ENCODE results near the gene B4GALNT4.

GRCh38 chr11:385594-386351 lies 16.5 kb downstream of the B4GALNT4 start:
- TF ChIP-seq SPI1 (IDR thresholded peaks at IDR 0.05; ENCODE audit: low read depth, low read length) = no peak
- no peak for TF ChIP-seq POLR2A (IDR thresholded peaks at IDR 0.05; ENCODE audit: low read depth, low read length)
- TF ChIP-seq POLR2AphosphoS5 (IDR thresholded peaks at IDR 0.05; ENCODE audit: low read depth, low read length) = no peak
- no peak for TF ChIP-seq TAF1 (IDR thresholded peaks at IDR 0.05; ENCODE audit: low read depth, low read length)
- TF ChIP-seq PAX5 (IDR thresholded peaks at IDR 0.05; ENCODE audit: insufficient read depth, low read length, severe bottlenecking) = no peak
- TF ChIP-seq POU2F2 (IDR thresholded peaks at IDR 0.05; ENCODE audit: low read depth, low read length) = no peak
